ENCODE measurements around the gene MYO18A.

DNA sequence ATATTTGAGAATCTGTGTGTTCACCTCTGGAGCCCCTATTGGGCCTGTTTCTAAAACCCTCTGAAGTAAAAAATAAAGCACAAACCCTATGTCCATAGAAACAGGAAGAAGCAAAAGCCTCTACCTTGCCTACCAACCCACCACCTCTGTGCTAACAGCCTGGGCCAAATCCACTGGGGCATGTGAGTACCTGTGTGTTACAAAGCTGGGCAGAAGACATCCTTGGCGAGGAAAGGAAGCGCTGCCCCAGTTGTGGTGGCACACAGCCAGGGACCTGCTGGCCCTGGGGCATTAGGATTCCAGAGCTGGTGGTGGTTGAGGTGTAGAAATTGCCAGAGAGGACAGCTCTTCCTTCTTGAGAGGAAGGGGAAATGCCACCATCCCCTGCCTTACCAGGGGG, 30.0 kb downstream of the MYO18A start:
- TF ChIP-seq CTCF (tag by site-specific recombination; IDR thresholded peaks at IDR 0.05): no peak
- TF ChIP-seq, protein P1, sequence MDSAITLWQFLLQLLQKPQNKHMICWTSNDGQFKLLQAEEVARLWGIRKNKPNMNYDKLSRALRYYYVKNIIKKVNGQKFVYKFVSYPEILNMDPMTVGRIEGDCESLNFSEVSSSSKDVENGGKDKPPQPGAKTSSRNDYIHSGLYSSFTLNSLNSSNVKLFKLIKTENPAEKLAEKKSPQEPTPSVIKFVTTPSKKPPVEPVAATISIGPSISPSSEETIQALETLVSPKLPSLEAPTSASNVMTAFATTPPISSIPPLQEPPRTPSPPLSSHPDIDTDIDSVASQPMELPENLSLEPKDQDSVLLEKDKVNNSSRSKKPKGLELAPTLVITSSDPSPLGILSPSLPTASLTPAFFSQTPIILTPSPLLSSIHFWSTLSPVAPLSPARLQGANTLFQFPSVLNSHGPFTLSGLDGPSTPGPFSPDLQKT (IDR thresholded peaks at IDR 0.05; ENCODE audit: borderline replicate concordance, low read depth, low read length): no peak
- no peak for TF ChIP-seq ZNF548 (tag by site-specific recombination; IDR thresholded peaks at IDR 0.05)
- no peak for TF ChIP-seq ZNF580 (tag by site-specific recombination; IDR thresholded peaks at IDR 0.05)
- no peak for TF ChIP-seq KLF16 (tag by site-specific recombination; IDR thresholded peaks at IDR 0.05)

All from HEK293 (cell line).